ENCODE data around the gene CDT1.
A peak's percentile ranks its signal among the peaks of the same experiment; 100 is the strongest.

The CDT1 gene

DNA sequence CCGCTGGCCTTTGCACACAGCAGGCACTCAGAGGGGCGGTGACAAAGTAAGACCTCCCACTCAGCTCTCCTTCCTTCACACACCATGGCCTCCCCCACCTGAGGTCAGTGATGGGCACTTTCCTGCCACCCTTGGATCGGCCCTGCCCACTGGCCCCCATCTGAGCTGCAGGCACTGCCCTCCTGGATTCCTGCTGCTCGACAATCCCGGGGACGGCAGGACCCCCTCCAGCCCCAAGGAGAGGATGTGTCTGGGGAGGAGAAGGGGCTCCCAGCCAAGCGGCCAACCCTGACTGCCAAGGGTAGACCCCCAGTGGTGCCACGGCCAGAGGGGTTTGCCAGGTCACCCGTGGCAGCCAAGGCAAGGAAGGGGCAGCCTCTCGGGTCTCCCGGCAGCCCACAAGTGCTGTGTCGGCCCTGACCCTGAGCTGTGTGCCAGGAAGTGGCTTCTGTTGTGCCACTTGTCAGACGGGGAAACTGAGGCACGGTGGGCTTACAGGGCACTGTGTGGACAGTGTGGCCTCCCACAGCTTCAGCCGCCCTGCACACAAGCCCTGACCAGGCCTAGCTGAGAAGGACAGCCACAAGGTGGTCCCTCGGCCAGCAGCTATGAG is 41.2 kb upstream of the CDT1 start:
- POLR2A ChIA-PET (ENCODE audit: low non-redundant PET), result no interaction called here

DNA sequence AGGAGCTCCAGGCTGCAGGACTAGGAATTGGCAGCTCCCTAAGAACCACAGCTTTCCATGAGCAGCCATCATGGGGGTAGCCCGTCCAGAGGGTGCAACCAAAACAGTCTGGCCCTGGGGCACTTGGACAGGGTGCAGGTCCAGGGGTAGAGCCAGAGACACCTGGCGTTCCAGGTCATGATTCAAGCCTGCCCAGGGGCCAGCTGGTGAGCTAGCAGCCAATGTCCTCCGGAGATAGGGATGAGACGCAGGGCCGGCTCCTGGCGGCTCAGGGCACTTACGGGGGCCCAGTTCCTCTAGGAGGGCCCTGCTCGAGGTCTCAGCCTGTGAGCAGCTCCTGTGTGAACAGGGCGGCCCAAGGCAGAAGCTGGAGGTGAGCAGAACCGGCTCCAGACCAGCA is 40.6 kb upstream of the CDT1 start:
- POLR2A ChIA-PET (ENCODE audit: low non-redundant PET), result no interaction called here
- peak overlapping the region; percentile 99 for H3K27ac ChIP-seq
- TF ChIP-seq, protein P1, sequence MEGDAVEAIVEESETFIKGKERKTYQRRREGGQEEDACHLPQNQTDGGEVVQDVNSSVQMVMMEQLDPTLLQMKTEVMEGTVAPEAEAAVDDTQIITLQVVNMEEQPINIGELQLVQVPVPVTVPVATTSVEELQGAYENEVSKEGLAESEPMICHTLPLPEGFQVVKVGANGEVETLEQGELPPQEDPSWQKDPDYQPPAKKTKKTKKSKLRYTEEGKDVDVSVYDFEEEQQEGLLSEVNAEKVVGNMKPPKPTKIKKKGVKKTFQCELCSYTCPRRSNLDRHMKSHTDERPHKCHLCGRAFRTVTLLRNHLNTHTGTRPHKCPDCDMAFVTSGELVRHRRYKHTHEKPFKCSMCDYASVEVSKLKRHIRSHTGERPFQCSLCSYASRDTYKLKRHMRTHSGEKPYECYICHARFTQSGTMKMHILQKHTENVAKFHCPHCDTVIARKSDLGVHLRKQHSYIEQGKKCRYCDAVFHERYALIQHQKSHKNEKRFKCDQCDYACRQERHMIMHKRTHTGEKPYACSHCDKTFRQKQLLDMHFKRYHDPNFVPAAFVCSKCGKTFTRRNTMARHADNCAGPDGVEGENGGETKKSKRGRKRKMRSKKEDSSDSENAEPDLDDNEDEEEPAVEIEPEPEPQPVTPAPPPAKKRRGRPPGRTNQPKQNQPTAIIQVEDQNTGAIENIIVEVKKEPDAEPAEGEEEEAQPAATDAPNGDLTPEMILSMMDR (conservative IDR thresholded peaks at IDR 0.05; ENCODE audit: low read depth), result no peak
- CTCF ChIA-PET, result interaction anchor here (0.9 to 2.1 kb wide), 5 partner anchors 18 to 65 kb away, joined by 3 to 9 read pairs (median 4); no protein-coding TSS in a partner anchor
- no peak for DNase-seq (ENCODE audit: low spot score)

More for the DNA sequence above, 41.2 kb upstream of the CDT1 start:
- TF ChIP-seq, protein P1 (conservative IDR thresholded peaks at IDR 0.05; ENCODE audit: low read depth), result no peak
- CTCF ChIA-PET, result interaction anchor here (0.6 to 2.1 kb wide), 5 partner anchors 19 to 65 kb away, joined by 3 to 9 read pairs (median 4); no protein-coding TSS in a partner anchor
- peak overlapping the region; percentile 99 for H3K27ac ChIP-seq
- DNase-seq (ENCODE audit: low spot score), result no peak

DNA sequence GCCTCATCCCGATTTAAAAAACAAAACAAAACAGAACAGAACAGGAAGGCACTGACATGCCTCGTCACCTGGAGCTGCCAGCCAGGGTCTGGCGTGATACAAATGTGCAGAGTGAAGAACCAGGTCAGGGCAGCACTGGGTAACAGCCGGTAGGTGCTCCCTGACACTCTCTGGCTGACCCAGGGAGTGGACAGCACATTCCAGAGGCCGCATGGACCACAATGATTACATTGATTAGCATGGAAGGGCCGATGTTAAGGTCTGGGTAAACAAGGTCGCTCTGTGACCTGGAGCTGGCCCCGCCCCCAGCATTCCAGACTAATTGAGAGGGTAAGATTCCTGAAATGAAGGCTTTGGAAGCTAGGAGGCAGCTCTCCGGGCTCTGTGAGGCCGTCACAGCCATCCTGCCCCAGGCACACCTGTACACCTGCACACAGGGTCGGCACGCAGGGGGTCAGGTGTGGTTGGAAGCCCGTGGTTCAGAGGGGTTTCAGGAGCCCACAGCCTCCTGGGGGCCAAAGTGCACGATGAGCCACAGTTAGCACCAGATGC is 40.0 kb upstream of the CDT1 start:
- DNase-seq (ENCODE audit: low spot score), result no peak
- CTCF ChIA-PET, result interaction anchor here (0.6 to 2.1 kb wide), 5 partner anchors 18 to 1084 kb away, joined by 4 to 9 read pairs (median 5); no protein-coding TSS in a partner anchor
- TF ChIP-seq, protein P1 (conservative IDR thresholded peaks at IDR 0.05; ENCODE audit: low read depth), result no peak
- H3K27ac ChIP-seq, result peak overlapping the region; percentile 99
- POLR2A ChIA-PET (ENCODE audit: low non-redundant PET), result no interaction called here

DNA sequence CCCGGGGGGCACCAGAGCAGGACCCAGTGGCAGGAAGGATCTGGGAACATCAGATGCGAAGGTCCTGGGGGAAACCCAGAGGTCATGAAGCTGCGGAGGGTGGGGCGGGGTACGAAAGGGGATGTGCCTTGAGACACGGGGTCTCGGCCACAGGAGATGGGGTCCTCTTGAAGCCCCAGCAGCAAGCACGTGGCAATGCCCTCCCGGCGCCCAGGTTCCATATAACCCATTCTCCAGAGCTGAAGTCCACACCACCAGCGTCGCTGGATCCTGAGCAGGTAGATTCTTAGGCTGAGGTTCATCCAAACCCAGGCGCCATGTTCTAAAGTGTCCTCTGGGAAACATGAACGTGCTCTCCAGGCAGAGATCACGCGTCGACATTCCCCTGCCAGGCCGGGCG is 39.5 kb upstream of the CDT1 start:
- POLR2A ChIA-PET (ENCODE audit: low non-redundant PET), result interaction anchor here (0.7 kb wide), 1 partner anchor 9 kb away, joined by 6 read pairs; no protein-coding TSS in a partner anchor
- no peak for DNase-seq (ENCODE audit: low spot score)
- peak overlapping the region; percentile 99 for H3K27ac ChIP-seq
- CTCF ChIA-PET, result interaction anchor here (0.7 to 2.1 kb wide), 4 partner anchors 17 to 28 kb away, joined by 5 to 9 read pairs (median 6); no protein-coding TSS in a partner anchor
- TF ChIP-seq, protein P1 (conservative IDR thresholded peaks at IDR 0.05; ENCODE audit: low read depth), result no peak

DNA sequence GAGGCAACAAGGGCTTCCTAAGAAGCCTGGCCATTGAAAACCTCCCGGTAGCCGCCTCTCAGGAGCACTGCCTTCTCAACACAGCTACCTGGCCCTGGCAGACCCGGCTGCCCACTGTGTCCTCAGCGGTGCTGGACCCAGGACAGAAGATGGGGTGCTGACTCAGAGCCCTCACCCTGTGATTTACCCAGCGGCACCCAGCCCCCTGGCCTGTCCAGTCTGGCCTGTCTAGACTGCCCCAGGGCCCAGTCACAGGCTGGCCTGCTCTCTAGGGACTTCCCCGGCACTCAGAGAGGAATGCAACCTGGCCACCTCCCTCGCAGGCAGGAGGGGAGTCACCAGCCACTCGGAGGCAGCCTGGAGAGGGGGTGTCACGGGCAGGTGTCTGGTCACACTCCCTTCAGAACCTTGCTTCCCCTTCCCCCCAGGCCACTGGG is 38.7 kb upstream of the CDT1 start:
- peak overlapping the region; percentile 99 for H3K27ac ChIP-seq
- POLR2A ChIA-PET (ENCODE audit: low non-redundant PET), result no interaction called here
- TF ChIP-seq, protein P1 (conservative IDR thresholded peaks at IDR 0.05; ENCODE audit: low read depth), result no peak
- CTCF ChIA-PET, result interaction anchor here (1.5 kb wide), 1 partner anchor 27 kb away, joined by 6 read pairs; no protein-coding TSS in a partner anchor
- DNase-seq (ENCODE audit: low spot score), result peak; percentile 84

DNA sequence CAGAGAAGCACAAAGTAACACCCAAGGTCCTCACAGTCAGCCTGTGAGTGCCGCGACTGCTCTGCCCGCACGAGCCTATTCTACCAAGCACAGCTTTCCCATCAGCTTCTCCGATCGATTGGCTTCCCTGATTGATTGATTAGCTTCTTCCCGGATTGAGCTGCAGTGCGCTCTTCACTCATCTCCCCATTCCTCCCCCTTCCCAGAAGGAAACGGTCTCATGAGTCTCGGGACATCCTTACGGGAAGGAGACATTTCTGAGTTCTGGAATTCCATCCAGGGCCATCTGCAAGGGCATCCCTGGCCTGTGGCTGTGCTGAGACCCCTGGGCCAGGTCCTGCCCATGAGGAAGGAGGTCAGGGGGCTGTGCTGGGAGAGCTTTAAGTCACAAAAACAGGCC is 36.6 kb upstream of the CDT1 start:
- TF ChIP-seq, protein P1 (conservative IDR thresholded peaks at IDR 0.05; ENCODE audit: low read depth), result no peak
- ChIA-PET POLR2A (ENCODE audit: low non-redundant PET) (no interaction called here), CTCF (interaction anchor here (0.6 to 1.5 kb wide), 2 partner anchors 29 to 45 kb away, joined by 3 to 4 read pairs; no protein-coding TSS in a partner anchor)
- H3K27ac ChIP-seq, result peak overlapping the region; percentile 99
- no peak for DNase-seq (ENCODE audit: low spot score)
